OCI-LY7 (cell line): ENCODE results near the gene YIPF5.

Experiments
- EZH2phosphoT487 ChIP-seq: fragments of 200-600 bp; sonication (generic); IDR thresholded peaks from 2 replicates; pipeline ENCODE4 v1.6.1; 2018; ENCODE audit warnings: low read depth, borderline replicate concordance, mild to moderate bottlenecking, mixed run types, antibody characterized with exemption, low read length, moderate library complexity, mixed read lengths
- TF ChIP-seq, protein P1 (sequence below): fragments of 200-600 bp; sonication (generic); conservative IDR thresholded peaks from 2 replicates; pipeline ENCODE4 v1.5.1; 2014; ENCODE audit warnings: mild to moderate bottlenecking, antibody characterized with exemption, low read length, moderate library complexity, mixed read lengths

GRCh38 chr5:144125163-144125726 lies 45.2 kb downstream of the YIPF5 start:
- TF ChIP-seq, protein P1, sequence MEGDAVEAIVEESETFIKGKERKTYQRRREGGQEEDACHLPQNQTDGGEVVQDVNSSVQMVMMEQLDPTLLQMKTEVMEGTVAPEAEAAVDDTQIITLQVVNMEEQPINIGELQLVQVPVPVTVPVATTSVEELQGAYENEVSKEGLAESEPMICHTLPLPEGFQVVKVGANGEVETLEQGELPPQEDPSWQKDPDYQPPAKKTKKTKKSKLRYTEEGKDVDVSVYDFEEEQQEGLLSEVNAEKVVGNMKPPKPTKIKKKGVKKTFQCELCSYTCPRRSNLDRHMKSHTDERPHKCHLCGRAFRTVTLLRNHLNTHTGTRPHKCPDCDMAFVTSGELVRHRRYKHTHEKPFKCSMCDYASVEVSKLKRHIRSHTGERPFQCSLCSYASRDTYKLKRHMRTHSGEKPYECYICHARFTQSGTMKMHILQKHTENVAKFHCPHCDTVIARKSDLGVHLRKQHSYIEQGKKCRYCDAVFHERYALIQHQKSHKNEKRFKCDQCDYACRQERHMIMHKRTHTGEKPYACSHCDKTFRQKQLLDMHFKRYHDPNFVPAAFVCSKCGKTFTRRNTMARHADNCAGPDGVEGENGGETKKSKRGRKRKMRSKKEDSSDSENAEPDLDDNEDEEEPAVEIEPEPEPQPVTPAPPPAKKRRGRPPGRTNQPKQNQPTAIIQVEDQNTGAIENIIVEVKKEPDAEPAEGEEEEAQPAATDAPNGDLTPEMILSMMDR, result no peak
- TF ChIP-seq EZH2phosphoT487, result no peak
